Activated CD8-positive, alpha-beta T cell treated with anti-CD3 and anti-CD28 coated beads for 36 hours (primary cell): Measurements from ENCODE around the gene KPTN. TPM values are rescaled to one million over a fixed set of nuclear protein-coding genes. Genes with fewer than 3 reads are reported as not detected.

Experiments
- ATAC-seq: fragments of 200-7000 bp; cut with Tn5 transposase; one replicate; pipeline ENCODE4 v1.10.0; 2021; ENCODE audit warnings: mild to moderate bottlenecking, moderate library complexity
- CTCF ChIA-PET: fragments of 350-600 bp; sonication (Branson Sonifier 250); formaldehyde crosslinking; loops from one replicate; lab custom pipeline; 2021; ENCODE audit warnings: antibody characterized with exemption; lab: Charles Lee
- POLR2A ChIA-PET: fragments of 350-600 bp; sonication (Branson Sonifier 250); formaldehyde crosslinking; loops from one replicate; lab custom pipeline; 2021; ENCODE audit warnings: antibody characterized with exemption; lab: Charles Lee
- DNase-seq: peaks from one replicate; pipeline ENCODE4 v3.0.0-alpha.2; 2020
- H3K27ac Mint-ChIP-seq: one replicate; pipeline ENCODE4 v1.8.0; 2021; ENCODE audit warnings: mild to moderate bottlenecking, mixed read lengths
- H3K27me3 Mint-ChIP-seq: one replicate; pipeline ENCODE4 v1.8.0; 2021; ENCODE audit warnings: mixed read lengths
- H3K36me3 Mint-ChIP-seq: one replicate; pipeline ENCODE4 v1.8.0; 2021; ENCODE audit warnings: low read depth, mixed read lengths
- H3K4me1 Mint-ChIP-seq: one replicate; pipeline ENCODE4 v1.8.0; 2021; ENCODE audit warnings: low read depth, mixed read lengths
- H3K4me3 Mint-ChIP-seq: one replicate; pipeline ENCODE4 v1.8.0; 2021; ENCODE audit warnings: mild to moderate bottlenecking, moderate library complexity, mixed read lengths
- H3K9me3 Mint-ChIP-seq: one replicate; pipeline ENCODE4 v1.8.0; 2021; ENCODE audit warnings: mixed read lengths
- CTCF ChIP-seq: fragments of 200-600 bp; IDR thresholded peaks from one replicate; pipeline ENCODE4 v1.8.0; 2022; ENCODE audit warnings: antibody characterized with exemption, mild to moderate bottlenecking
- intact Hi-C: fragments of 100-400 bp; cut with micrococcal nuclease; formaldehyde crosslinking; loops from one replicate; pipeline ENCODE4 v1.10.0; 2022
- total RNA-seq, 2 experiments: library from RNA; stranded (reverse); gene quantifications; one replicate each; pipeline ENCODE4 v1.2.3, GENCODE V29; 2021

KPTN gene
- total RNA-seq, 2 experiments from 2014 or later = 10.4 to 11.0 TPM

GRCh38 chr19:47434088-47434487 lies 49.9 kb downstream of the KPTN start:
- H3K27me3 Mint-ChIP-seq = peaks cover 46% of the 10 kb centered on the region
- no peaks in the 10 kb centered on the region for H3K36me3 Mint-ChIP-seq
- ChIA-PET CTCF (interaction anchor here (1.0 to 6.1 kb wide), 9 partner anchors 12 to 309 kb away, joined by 3 to 91 read pairs (median 6); partner anchors contain the start of genes EHD2, KPTN and NAPA), POLR2A (interaction anchor here (0.6 to 1.0 kb wide), 2 partner anchors 50 to 252 kb away, joined by 3 read pairs; partner anchors contain the start of gene KPTN)
- H3K4me3 Mint-ChIP-seq = no peak overlapping the region
- DNase-seq = no peak
- H3K4me1 Mint-ChIP-seq = peaks cover 37% of the 10 kb centered on the region
- intact Hi-C loops = loop anchor here (10.0 kb wide), 1 partner anchor 81 kb away; the partner anchor contains the start of gene NAPA
- no peak for TF ChIP-seq CTCF
- ATAC-seq = no peak
- H3K27ac Mint-ChIP-seq = no peak overlapping the region
- no peaks in the 10 kb centered on the region for H3K9me3 Mint-ChIP-seq

GRCh38 chr19:47433121-47433520 lies 50.9 kb downstream of the KPTN start:
- intact Hi-C loops = loop anchor here (10.0 kb wide), 1 partner anchor 82 kb away; the partner anchor contains the start of gene NAPA
- Mint-ChIP-seq H3K4me1 (peaks cover 37% of the 10 kb centered on the region), H3K9me3 (no peaks in the 10 kb centered on the region), H3K36me3 (no peaks in the 10 kb centered on the region), H3K27me3 (peaks cover 39% of the 10 kb centered on the region), H3K27ac (no peak overlapping the region), H3K4me3 (no peak overlapping the region)
- ChIA-PET POLR2A (interaction anchor here (0.6 to 0.7 kb wide), 2 partner anchors 174 to 307 kb away, joined by 3 read pairs; no protein-coding TSS in a partner anchor), CTCF (interaction anchor here (0.8 to 6.1 kb wide), 17 partner anchors 13 to 312 kb away, joined by 3 to 91 read pairs (median 4); partner anchors contain the start of genes DHX34, EHD2, KPTN and NAPA)
- ATAC-seq (peak; percentile 18), DNase-seq (no peak)
- no peak for TF ChIP-seq CTCF

- Mint-ChIP-seq H3K4me3 (no peak overlapping the region), H3K4me1 (peaks cover 37% of the 10 kb centered on the region)
Observed at GRCh38 chr19:47432499-47432898, 51.5 kb downstream of the KPTN start.

GRCh38 chr19:47432091-47432490 lies 51.9 kb downstream of the KPTN start:
- Mint-ChIP-seq H3K27ac (no peak overlapping the region), H3K4me3 (no peak overlapping the region), H3K9me3 (no peaks in the 10 kb centered on the region), H3K27me3 (peaks cover 32% of the 10 kb centered on the region), H3K36me3 (no peaks in the 10 kb centered on the region), H3K4me1 (peaks cover 37% of the 10 kb centered on the region)
- ChIA-PET POLR2A (no interaction called here), CTCF (interaction anchor here (0.8 to 6.1 kb wide), 9 partner anchors 14 to 313 kb away, joined by 3 to 91 read pairs (median 4); partner anchors contain the start of genes DHX34, KPTN and NOP53)
- ATAC-seq = no peak
- no peak for DNase-seq
- no peak for TF ChIP-seq CTCF
- intact Hi-C loops = loop anchor here (10.0 kb wide), 1 partner anchor 83 kb away; the partner anchor contains the start of gene NAPA

More at GRCh38 chr19:47432499-47432898, 51.5 kb downstream of the KPTN start:
- ChIA-PET CTCF (interaction anchor here (0.8 to 6.1 kb wide), 16 partner anchors 14 to 312 kb away, joined by 3 to 91 read pairs (median 4); partner anchors contain the start of genes DHX34, EHD2, KPTN and NAPA), POLR2A (interaction anchor here (0.7 kb wide), 1 partner anchor 175 kb away, joined by 3 read pairs; no protein-coding TSS in a partner anchor)
- peaks cover 36% of the 10 kb centered on the region for H3K27me3 Mint-ChIP-seq
- ATAC-seq (no peak), DNase-seq (no peak)
- H3K36me3 Mint-ChIP-seq = no peaks in the 10 kb centered on the region
- no peaks in the 10 kb centered on the region for H3K9me3 Mint-ChIP-seq
- intact Hi-C loops = loop anchor here (10.0 kb wide), 1 partner anchor 82 kb away; the partner anchor contains the start of gene NAPA
- H3K27ac Mint-ChIP-seq = no peak overlapping the region
- TF ChIP-seq CTCF = no peak
